OCI-LY3 (cell line): ENCODE results near the gene PMVK.

Source experiments
- H2AFZ ChIP-seq: fragments of 200-600, 300-600 bp; shearing (Covaris generic); 2 replicates; pipeline ENCODE4 v1.6.0; 2014; ENCODE audit warnings: antibody characterized with exemption, low read depth, low read length
- H3K27ac ChIP-seq: fragments of 200-600, 300-600 bp; sonication (generic); 2 replicates; pipeline ENCODE4 v1.5.1; 2014; ENCODE audit warnings: mild to moderate bottlenecking, low read length, moderate library complexity, mixed read lengths
- H3K27me3 ChIP-seq: fragments of 200-600, 300-600 bp; sonication (generic); 2 replicates; pipeline ENCODE4 v1.6.1; 2014; ENCODE audit warnings: low read depth, low read length, mixed read lengths
- H3K36me3 ChIP-seq: fragments of 200-600, 300-600 bp; sonication (generic); replicated peaks from 2 replicates; pipeline ENCODE3; 2014; ENCODE audit warnings: low read depth, low read length, mixed read lengths
- H3K4me1 ChIP-seq: fragments of 300-600, 200-600 bp; sonication (generic); 2 replicates; pipeline ENCODE4 v1.6.1; 2014; ENCODE audit warnings: low read length, mixed read lengths
- H3K4me2 ChIP-seq: fragments of 200-600, 300-600 bp; sonication (generic); 2 replicates; pipeline ENCODE4 v1.6.1; 2014; ENCODE audit warnings: low read length, mixed read lengths
- H3K4me3 ChIP-seq: fragments of 300-600, 200-600 bp; sonication (generic); 2 replicates; pipeline ENCODE4 v1.5.1; 2014; ENCODE audit warnings: antibody characterized with exemption, mild to moderate bottlenecking, low read length, moderate library complexity
- H3K79me2 ChIP-seq: fragments of 300-600, 200-600 bp; shearing (Covaris generic); 2 replicates; pipeline ENCODE4 v1.6.1; 2014; ENCODE audit warnings: mild to moderate bottlenecking, low read length, mixed read lengths
- H3K9ac ChIP-seq: fragments of 300-600, 200-600 bp; shearing (Covaris generic); 2 replicates; pipeline ENCODE4 v1.6.0; 2014; ENCODE audit warnings: mild to moderate bottlenecking, low read length, moderate library complexity
- H3K9me3 ChIP-seq: fragments of 200-600, 300-600 bp; shearing (Covaris generic); 2 replicates; pipeline ENCODE4 v1.6.1; 2014; ENCODE audit warnings: low read length, mixed read lengths; ENCODE audit not compliant: insufficient read depth
- H4K20me1 ChIP-seq: fragments of 200-600, 300-600 bp; sonication (generic); 2 replicates; pipeline ENCODE4 v1.6.1; 2016; ENCODE audit warnings: low read length, mixed read lengths; ENCODE audit not compliant: insufficient read depth
- CTCF ChIP-seq: fragments of 200-600, 300-600 bp; sonication (generic); IDR thresholded peaks from 2 replicates; pipeline ENCODE4 v1.5.1; 2014; ENCODE audit warnings: antibody characterized with exemption, low read length, low read depth
- EZH2phosphoT487 ChIP-seq: fragments of 200-600 bp; shearing (Covaris generic); IDR thresholded peaks from 2 replicates; pipeline ENCODE4 v1.6.1; 2018; ENCODE audit warnings: antibody characterized with exemption, mixed run types, low read depth

PMVK gene

GRCh38 chr1:154896771-154897286 lies 39.7 kb downstream of the PMVK start:
- Histone ChIP-seq H3K36me3 (no peaks in the 10 kb centered on the region), H3K9ac (no peak overlapping the region), H2AFZ (no peak overlapping the region)

GRCh38 chr1:154895798-154896197 lies 40.7 kb downstream of the PMVK start:
- Histone ChIP-seq H3K79me2 (no peaks in the 10 kb centered on the region), H3K4me1 (no peaks in the 10 kb centered on the region), H3K27me3 (peaks cover 11% of the 10 kb centered on the region; the same call in 1 of the 2 replicates), H3K4me2 (no peak overlapping the region), H3K36me3 (no peaks in the 10 kb centered on the region), H4K20me1 (no peaks in the 10 kb centered on the region), H3K9me3 (no peaks in the 10 kb centered on the region), H3K4me3 (no peak overlapping the region), H3K9ac (no peak overlapping the region), H3K27ac (no peak overlapping the region), H2AFZ (no peak overlapping the region)
- TF ChIP-seq CTCF (no peak), EZH2phosphoT487 (no peak)

More at GRCh38 chr1:154896771-154897286, 39.7 kb downstream of the PMVK start:
- Histone ChIP-seq H3K9me3 (no peaks in the 10 kb centered on the region), H3K27ac (no peak overlapping the region), H3K4me2 (no peak overlapping the region), H3K4me1 (no peaks in the 10 kb centered on the region), H3K27me3 (peaks cover 9% of the 10 kb centered on the region; the same call in 1 of the 2 replicates), H3K4me3 (no peak overlapping the region), H4K20me1 (no peaks in the 10 kb centered on the region), H3K79me2 (no peaks in the 10 kb centered on the region)
- TF ChIP-seq CTCF (no peak), EZH2phosphoT487 (no peak)

GRCh38 chr1:154891452-154891851 lies 45.1 kb downstream of the PMVK start:
- H3K9ac ChIP-seq = no peak overlapping the region
- no peaks in the 10 kb centered on the region for H4K20me1 ChIP-seq
- TF ChIP-seq EZH2phosphoT487 = no peak
- no peak for TF ChIP-seq CTCF
- no peaks in the 10 kb centered on the region for H3K79me2 ChIP-seq
- H3K27me3 ChIP-seq = peaks cover 11% of the 10 kb centered on the region; the same call in 1 of the 2 replicates
- no peak overlapping the region for H3K4me2 ChIP-seq
- no peaks in the 10 kb centered on the region for H3K9me3 ChIP-seq
- no peaks in the 10 kb centered on the region for H3K36me3 ChIP-seq
- H3K4me3 ChIP-seq = no peak overlapping the region
- no peak overlapping the region for H3K27ac ChIP-seq
- H3K4me1 ChIP-seq = peaks cover 1% of the 10 kb centered on the region; the same call in 1 of the 2 replicates
- no peak overlapping the region for H2AFZ ChIP-seq

GRCh38 chr1:154888757-154889156 lies 47.8 kb downstream of the PMVK start:
- H2AFZ ChIP-seq = no peak overlapping the region
- H3K4me3 ChIP-seq = no peak overlapping the region
- no peaks in the 10 kb centered on the region for H3K79me2 ChIP-seq
- H3K27ac ChIP-seq = no peak overlapping the region
- H3K4me1 ChIP-seq = peaks cover 6% of the 10 kb centered on the region; the same call in 1 of the 2 replicates
- no peak for TF ChIP-seq EZH2phosphoT487
- TF ChIP-seq CTCF = no peak
- H4K20me1 ChIP-seq = no peaks in the 10 kb centered on the region
- no peak overlapping the region for H3K9ac ChIP-seq
- H3K36me3 ChIP-seq = no peaks in the 10 kb centered on the region
- H3K9me3 ChIP-seq = no peaks in the 10 kb centered on the region
- H3K4me2 ChIP-seq = no peak overlapping the region
- peaks cover 5% of the 10 kb centered on the region; the same call in 1 of the 2 replicates for H3K27me3 ChIP-seq
